Activated CD4-positive, alpha-beta T cell treated with anti-CD3 and anti-CD28 coated beads for 4 hours (primary cell): ENCODE results near the gene DPEP2NB.
A peak's percentile ranks its signal among the peaks of the same experiment; 100 is the strongest.
"Not testable (repeated sequence)": the region's sequence is repeated elsewhere in the genome, so short reads cannot be mapped to it uniquely, and the experiment has no call there.

Experiments used
- DNase-seq, 2 donors: peaks; one replicate each; pipeline ENCODE4 v3.0.0-alpha.2; 2020

DPEP2NB gene

GRCh38 chr16:68009872-68010271 lies 5.8 kb downstream of the DPEP2NB start:
- DNase-seq: not testable (repeated sequence)

GRCh38 chr16:68009157-68009735 lies 6.5 kb downstream of the DPEP2NB start:
- no peak for DNase-seq

- DNase-seq: no peak
These were observed 9.9 kb downstream of the DPEP2NB start for GRCh38 chr16:68005786-68006286.

- DNase-seq: no peak
These were observed 10.5 kb downstream of the DPEP2NB start for GRCh38 chr16:68005211-68005610.

GRCh38 chr16:68003031-68003430 lies 12.7 kb downstream of the DPEP2NB start:
- DNase-seq: no peak

GRCh38 chr16:68000450-68000849 lies 15.3 kb downstream of the DPEP2NB start:
- no peak for DNase-seq

GRCh38 chr16:67999985-68000384 lies 15.7 kb downstream of the DPEP2NB start:
- no peak for DNase-seq

GRCh38 chr16:67998779-67999688 lies 16.7 kb downstream of the DPEP2NB start, which contains the start of gene DPEP2:
Gene DPEP2 (minus strand): TSS chr16:67999484. CDS start chr16:67993212, 6,272 bp downstream.
- not testable (repeated sequence) for DNase-seq

GRCh38 chr16:67998231-67998778 lies 17.4 kb downstream of the DPEP2NB start:
- DNase-seq: not testable (repeated sequence)

- DNase-seq: no peak
These were observed 19.0 kb downstream of the DPEP2NB start for GRCh38 chr16:67996666-67997065.

GRCh38 chr16:67995423-67995822 lies 20.3 kb downstream of the DPEP2NB start:
- DNase-seq: peak in 1 of 2 donors; percentile 32

GRCh38 chr16:67994040-67994408 lies 21.7 kb downstream of the DPEP2NB start:
- not testable (repeated sequence) for DNase-seq

GRCh38 chr16:67993207-67994039 lies 22.3 kb downstream of the DPEP2NB start:
- peak; percentile 74 to 75 for DNase-seq

GRCh38 chr16:67992661-67993206 lies 23.0 kb downstream of the DPEP2NB start:
- no peak for DNase-seq

- DNase-seq: no peak
These were observed 25.7 kb downstream of the DPEP2NB start for GRCh38 chr16:67990018-67990386.

- no peak for DNase-seq
These were observed 26.2 kb downstream of the DPEP2NB start for GRCh38 chr16:67989322-67990017.

- no peak for DNase-seq
These were observed 27.0 kb downstream of the DPEP2NB start for GRCh38 chr16:67988675-67989074.

- DNase-seq: no peak
These were observed 28.1 kb downstream of the DPEP2NB start for GRCh38 chr16:67987460-67988160.

- DNase-seq: no peak
These were observed 28.8 kb downstream of the DPEP2NB start for GRCh38 chr16:67986949-67987348.

GRCh38 chr16:67982011-67982696 lies 33.6 kb downstream of the DPEP2NB start:
- DNase-seq: no peak
